Ovary (tissue), 9 donors: Measurements from ENCODE around the gene CFAP20DC. TPM values are rescaled to one million over a fixed set of nuclear protein-coding genes. Genes with fewer than 3 reads are reported as not detected.
"Not testable (repeated sequence)": the region's sequence is repeated elsewhere in the genome, so short reads cannot be mapped to it uniquely, and the experiment has no call there.

Experiments
- DNase-seq, 5 donors: peaks; one replicate each; pipeline ENCODE4 v3.0.0-alpha.2; 2019 to 2020
- H3K27ac ChIP-seq, 2 donors: fragments of 200-600 bp; one replicate each; pipeline versions ENCODE4 v1.5.1 to v1.8.0; 2019 to 2022
- H3K27me3 ChIP-seq: fragments of 200-600 bp; one replicate; pipeline ENCODE4 v1.8.0; 2022
- H3K36me3 ChIP-seq: fragments of 200-600 bp; sonication (generic); one replicate; pipeline ENCODE4 v1.5.1; 2019
- H3K4me1 ChIP-seq: one replicate; pipeline ENCODE4 v1.8.1; 2013; ENCODE audit warnings: mild to moderate bottlenecking, moderate library complexity; ENCODE audit not compliant: insufficient read depth
- H3K4me3 ChIP-seq: fragments of 200-600 bp; sonication (generic); one replicate; pipeline ENCODE4 v1.5.1; 2017
- H3K9me3 ChIP-seq, 2 donors: fragments of 200-600 bp in 1 of 2; sonication (generic) in 1 of 2; one replicate each; pipeline versions ENCODE4 v1.5.1 to v1.8.1; 2013 to 2019; ENCODE audit warnings: mild to moderate bottlenecking in 1 of 2, moderate library complexity in 1 of 2
- CTCF ChIP-seq, 3 donors: fragments of 450-650 bp in 2 of 3; fragments of 200-600 bp in 1 of 3; IDR thresholded peaks; one replicate each; pipeline versions ENCODE4 v1.5.1 to v1.8.0; 2016 to 2022; ENCODE audit warnings: antibody characterized with exemption in 3 of 3, mild to moderate bottlenecking in 1 of 3
- EP300 ChIP-seq: sonication (generic); formaldehyde crosslinking; IDR thresholded peaks from one replicate; pipeline ENCODE4 v1.6.1; 2017; ENCODE audit warnings: antibody characterized with exemption
- POLR2A ChIP-seq: fragments of 450-650 bp; IDR thresholded peaks from one replicate; pipeline ENCODE4 v1.6.1; 2017; ENCODE audit warnings: antibody characterized with exemption, mild to moderate bottlenecking, moderate library complexity
- WGBS, 3 donors: extraction: QIAGEN DNeasy Blood & Tissue Kit in 1 of 3; methylation state at CpG; one replicate each; pipeline versions ENCODE4 v1.1.5 to v1.1.7; 2013 to 2017; 5-methylcytosine and 5-hydroxymethylcytosine counted together
- intact Hi-C, 4 donors: fragments of 100-400 bp; cut with DNase I; formaldehyde crosslinking; loops; one replicate each; pipeline versions ENCODE4 v1.11.0 to v1.15.1; 2022 to 2023
- polyA plus RNA-seq, 2 donors: library from polyadenylated mRNA; stranded (reverse); fragments of 200-250 nt in 1 of 2; fragments of 350-450 nt in 1 of 2; fragmentation: Illumina TruSeq in 1 of 2; extraction: RNeasy Lipid Tissue Mini Kit (QIAGEN cat#74804) in 1 of 2; gene quantifications; one replicate each; pipeline ENCODE4 v1.2.3, GENCODE V29; 2013 to 2014
- total RNA-seq, 7 donors: library from RNA; depleted of rRNA in 2 of 7; stranded (reverse); fragments of >200 nt in 2 of 7; fragmentation: NEBNext Ultra II Directional in 3 of 7; extraction: Animal tissue kit (Norgen Biotek cat#: 25700) in 3 of 7; gene quantifications; one replicate each; pipeline versions ENCODE4 v1.1.0 to v1.2.4, GENCODE V29; 2016 to 2023
- donor health status: DM: no; HTN: no; CAD: no; lungs with moderate emphysema.
- donor health status: DM: no; HTN: no; CAD: no.
- donor health status: Bipolar disorder and iron deficiency.
- donor health status: DM: yes; HTN: yes; CAD: no.
- donor health status: DM: no; HTN: no; CAD: no.
- donor health status: DM: yes; HTN: yes; CAD: no.

CFAP20DC gene
- total and polyA plus RNA-seq, 9 donors: 0.10 to 2.4 (median 0.47) TPM

- DNase-seq: no peak
- no peaks in the 10 kb centered on the region for H3K27me3 ChIP-seq
- TF ChIP-seq POLR2A: no peak
- no peak for TF ChIP-seq CTCF (IDR thresholded peaks at IDR 0.05)
- no peak for TF ChIP-seq EP300
- no peak overlapping the region for H3K4me3 ChIP-seq
- H3K27ac ChIP-seq: no peak overlapping the region
- H3K4me1 ChIP-seq: no peaks in the 10 kb centered on the region
- intact Hi-C loops: no loop called here
- H3K36me3 ChIP-seq: no peaks in the 10 kb centered on the region
- H3K9me3 ChIP-seq: no peaks in the 10 kb centered on the region
Observed at GRCh38 chr3:58697561-58697960, 352.3 kb downstream of the CFAP20DC start.

GRCh38 chr3:58696813-58697212 is 353.0 kb downstream of the CFAP20DC start:
- H3K4me3 ChIP-seq, intact Hi-C loops, H3K27me3 ChIP-seq, H3K27ac ChIP-seq, DNase-seq, H3K4me1 ChIP-seq, H3K36me3 ChIP-seq, H3K9me3 ChIP-seq: not testable (repeated sequence)
- WGBS, 3 donors: 78 to 91% (median 80%) methylated on average over 3 of the region's 3 CpGs

- no peak for DNase-seq
- no peak for TF ChIP-seq CTCF (IDR thresholded peaks at IDR 0.05)
- no peak for TF ChIP-seq POLR2A
- TF ChIP-seq EP300: no peak
- WGBS, 3 donors: 68 to 86% (median 78%) methylated on average over 1 of the region's 1 CpG
- Histone ChIP-seq H3K27ac (no peak overlapping the region), H3K4me3 (no peak overlapping the region), H3K36me3 (no peaks in the 10 kb centered on the region), H3K27me3 (no peaks in the 10 kb centered on the region), H3K9me3 (no peaks in the 10 kb centered on the region), H3K4me1 (no peaks in the 10 kb centered on the region)
- intact Hi-C loops: no loop called here
Observed at GRCh38 chr3:58696093-58696492, 353.7 kb downstream of the CFAP20DC start.

- WGBS, 3 donors: 77 to 86% (median 79%) methylated on average over 4 of the region's 4 CpGs
- H3K4me3 ChIP-seq, H3K27me3 ChIP-seq, H3K4me1 ChIP-seq, DNase-seq, intact Hi-C loops, H3K9me3 ChIP-seq, H3K27ac ChIP-seq, H3K36me3 ChIP-seq: not testable (repeated sequence)
Observed at GRCh38 chr3:58695284-58695683, 354.5 kb downstream of the CFAP20DC start.

- Histone ChIP-seq H3K4me3 (no peak overlapping the region), H3K9me3 (no peaks in the 10 kb centered on the region), H3K27ac (no peak overlapping the region), H3K4me1 (no peaks in the 10 kb centered on the region), H3K27me3 (no peaks in the 10 kb centered on the region), H3K36me3 (no peaks in the 10 kb centered on the region)
- no peak for DNase-seq
- WGBS, 3 donors: 43 to 60% (median 51%) methylated on average over 7 of the region's 7 CpGs
- no peak for TF ChIP-seq EP300
- TF ChIP-seq POLR2A: no peak
- no peak for TF ChIP-seq CTCF (IDR thresholded peaks at IDR 0.05)
- intact Hi-C loops: no loop called here
Observed at GRCh38 chr3:58693940-58694850, 355.6 kb downstream of the CFAP20DC start.
